ENCODE results near the gene TESMIN.

Gene TESMIN

GRCh38 chr11:68685656-68686380 is 65.5 kb downstream of the TESMIN start:
- FAIRE-seq = no peak
- no peak for DNase-seq (ENCODE audit: insufficient read length, low spot score)

GRCh38 chr11:68684385-68685356 is 66.6 kb downstream of the TESMIN start, which contains the start of gene GAL:
Gene GAL (plus strand): TSS chr11:68684544. CDS start chr11:68684924, 380 bp downstream.
- FAIRE-seq (no peak), DNase-seq (ENCODE audit: insufficient read length, low spot score) (no peak)
- TF ChIP-seq CTCF (IDR thresholded peaks at IDR 0.05; ENCODE audit: insufficient read depth, missing control alignments) = no peak

More at GRCh38 chr11:68685656-68686380, 65.5 kb downstream of the TESMIN start:
- no peak for TF ChIP-seq CTCF (IDR thresholded peaks at IDR 0.05; ENCODE audit: insufficient read depth, missing control alignments)

- no peak for DNase-seq (ENCODE audit: insufficient read length, low spot score)
- TF ChIP-seq CTCF (IDR thresholded peaks at IDR 0.05; ENCODE audit: insufficient read depth, missing control alignments) = no peak
- no peak for FAIRE-seq
These were observed 67.6 kb downstream of the TESMIN start for GRCh38 chr11:68683536-68684384.

GRCh38 chr11:68683121-68683520 is 68.2 kb downstream of the TESMIN start:
- no peak for TF ChIP-seq CTCF (IDR thresholded peaks at IDR 0.05; ENCODE audit: insufficient read depth, missing control alignments)
- FAIRE-seq = no peak
- DNase-seq (ENCODE audit: insufficient read length, low spot score) = no peak

GRCh38 chr11:68682531-68682961 is 68.8 kb downstream of the TESMIN start:
- TF ChIP-seq CTCF (IDR thresholded peaks at IDR 0.05; ENCODE audit: insufficient read depth, missing control alignments) = no peak

GRCh38 chr11:68680541-68681231 is 70.6 kb downstream of the TESMIN start:
- no peak for DNase-seq (ENCODE audit: insufficient read length, low spot score)
- TF ChIP-seq CTCF (IDR thresholded peaks at IDR 0.05; ENCODE audit: insufficient read depth, missing control alignments) = no peak
- no peak for FAIRE-seq

More at GRCh38 chr11:68682531-68682961, 68.8 kb downstream of the TESMIN start:
- FAIRE-seq (no peak), DNase-seq (ENCODE audit: insufficient read length, low spot score) (no peak)

Data from D721Med (cell line).